ENCODE results near the gene PTAFR. TPM values are rescaled to one million over a fixed set of nuclear protein-coding genes. Genes with fewer than 3 reads are reported as not detected.
A peak's percentile ranks its signal among the peaks of the same experiment; 100 is the strongest.

PTAFR gene
- total and polyA plus RNA-seq, 2 donors (not counting 1 experiment from before 2014, with no cell fraction given): under 0.01 to 0.25 TPM

DNA sequence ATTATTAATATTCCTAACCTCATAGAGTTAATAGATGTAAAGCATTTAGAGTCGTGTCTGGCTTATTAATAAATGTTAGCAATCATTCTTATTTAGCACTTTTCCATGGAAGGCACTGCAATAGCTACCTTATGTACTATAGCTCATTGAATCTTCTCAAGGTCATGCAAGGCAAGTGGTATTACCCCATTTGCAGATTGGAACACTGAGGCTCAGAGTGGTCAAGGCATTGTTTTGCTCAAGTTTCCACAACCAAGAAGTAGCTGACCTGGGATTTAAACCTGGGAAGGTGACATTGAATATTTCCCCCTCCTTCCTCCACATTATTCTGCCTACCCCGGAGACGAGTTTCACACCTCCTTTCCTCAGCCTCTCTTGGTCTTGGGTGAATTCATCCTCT, 50.3 kb downstream of the PTAFR start:
- TF ChIP-seq, protein P1, sequence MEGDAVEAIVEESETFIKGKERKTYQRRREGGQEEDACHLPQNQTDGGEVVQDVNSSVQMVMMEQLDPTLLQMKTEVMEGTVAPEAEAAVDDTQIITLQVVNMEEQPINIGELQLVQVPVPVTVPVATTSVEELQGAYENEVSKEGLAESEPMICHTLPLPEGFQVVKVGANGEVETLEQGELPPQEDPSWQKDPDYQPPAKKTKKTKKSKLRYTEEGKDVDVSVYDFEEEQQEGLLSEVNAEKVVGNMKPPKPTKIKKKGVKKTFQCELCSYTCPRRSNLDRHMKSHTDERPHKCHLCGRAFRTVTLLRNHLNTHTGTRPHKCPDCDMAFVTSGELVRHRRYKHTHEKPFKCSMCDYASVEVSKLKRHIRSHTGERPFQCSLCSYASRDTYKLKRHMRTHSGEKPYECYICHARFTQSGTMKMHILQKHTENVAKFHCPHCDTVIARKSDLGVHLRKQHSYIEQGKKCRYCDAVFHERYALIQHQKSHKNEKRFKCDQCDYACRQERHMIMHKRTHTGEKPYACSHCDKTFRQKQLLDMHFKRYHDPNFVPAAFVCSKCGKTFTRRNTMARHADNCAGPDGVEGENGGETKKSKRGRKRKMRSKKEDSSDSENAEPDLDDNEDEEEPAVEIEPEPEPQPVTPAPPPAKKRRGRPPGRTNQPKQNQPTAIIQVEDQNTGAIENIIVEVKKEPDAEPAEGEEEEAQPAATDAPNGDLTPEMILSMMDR (conservative IDR thresholded peaks at IDR 0.05 in 1 of 2, IDR thresholded peaks at IDR 0.05 in 1 of 2; ENCODE audit: low read depth in 1 of 2, low read length in 2 of 2): no peak
- no peak for TF ChIP-seq EZH2 (IDR thresholded peaks at IDR 0.05; ENCODE audit: low read length, missing control alignments)
- H3K9ac ChIP-seq (ENCODE audit: insufficient read depth, low read length): no peak overlapping the region
- H3K27ac ChIP-seq (ENCODE audit: insufficient read depth, low read length): no peak overlapping the region

DNA sequence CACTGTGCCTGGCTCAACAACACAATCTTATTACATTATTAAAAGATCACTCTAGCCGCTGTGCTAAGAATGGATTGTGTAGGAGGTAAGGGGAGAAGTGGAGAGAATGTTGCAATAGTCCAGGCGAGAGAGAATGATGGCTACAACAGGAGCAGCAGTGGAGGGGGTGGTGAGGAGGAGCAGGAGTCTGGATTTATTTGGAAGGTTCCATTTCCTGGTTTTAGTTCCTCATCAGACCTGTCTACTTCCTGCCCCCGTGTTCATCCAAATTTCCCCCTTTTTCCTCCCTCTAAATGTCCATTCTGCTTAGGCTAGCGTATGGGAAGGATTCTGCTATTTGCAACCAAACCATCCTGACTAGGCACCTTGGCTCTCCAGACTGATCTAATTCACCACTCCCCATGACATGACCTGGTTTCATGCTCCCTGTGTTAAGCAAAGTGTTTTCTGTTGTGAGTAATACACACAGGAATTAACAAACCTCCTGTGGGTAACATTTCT, 53.0 kb downstream of the PTAFR start:
- Histone ChIP-seq H3K27ac (ENCODE audit: insufficient read depth, low read length) (no peak overlapping the region), H3K4me2 (ENCODE audit: extremely low read depth, insufficient read depth, low read length) (no peak overlapping the region), H3K27me3 (ENCODE audit: control insufficient read depth, insufficient read depth, low read length) (no peaks in the 10 kb centered on the region), H3K4me1 (ENCODE audit: control insufficient read depth, extremely low read depth, insufficient read depth, low read length) (peaks cover 4% of the 10 kb centered on the region), H3K9me3 (ENCODE audit: control insufficient read depth, insufficient read depth, low read depth, low read length) (no peaks in the 10 kb centered on the region), H4K20me1 (ENCODE audit: control insufficient read depth, extremely low read depth, insufficient read depth, low read length) (no peaks in the 10 kb centered on the region), H3K79me2 (ENCODE audit: control insufficient read depth, insufficient read depth, low read length) (no peaks in the 10 kb centered on the region), H3K4me3 (replicated peaks in 1 of 4; ENCODE audit: control extremely low read depth in 1 of 4, insufficient read depth in 1 of 4, low read depth in 3 of 4, low read length in 4 of 4) (no peak overlapping the region), H2AFZ (ENCODE audit: low read length) (peak overlapping the region; percentile 3), H3K36me3 (ENCODE audit: control insufficient read depth, insufficient read depth, low read length) (no peaks in the 10 kb centered on the region), H3K9ac (ENCODE audit: insufficient read depth, low read length) (no peak overlapping the region)
- DNase-seq (ENCODE audit: low read depth in 2 of 2): peak; percentile 44 to 93
- TF ChIP-seq, protein P1 (conservative IDR thresholded peaks at IDR 0.05 in 1 of 2, IDR thresholded peaks at IDR 0.05 in 1 of 2; ENCODE audit: low read depth in 1 of 2, low read length in 2 of 2): no peak
- no peak for TF ChIP-seq EZH2 (IDR thresholded peaks at IDR 0.05; ENCODE audit: low read length, missing control alignments)

More for the DNA sequence above, 50.3 kb downstream of the PTAFR start:
- Histone ChIP-seq H4K20me1 (ENCODE audit: control insufficient read depth, extremely low read depth, insufficient read depth, low read length) (no peaks in the 10 kb centered on the region), H2AFZ (ENCODE audit: low read length) (no peak overlapping the region), H3K4me1 (ENCODE audit: control insufficient read depth, extremely low read depth, insufficient read depth, low read length) (peaks cover 4% of the 10 kb centered on the region), H3K79me2 (ENCODE audit: control insufficient read depth, insufficient read depth, low read length) (no peaks in the 10 kb centered on the region), H3K9me3 (ENCODE audit: control insufficient read depth, insufficient read depth, low read depth, low read length) (no peaks in the 10 kb centered on the region), H3K4me3 (replicated peaks in 1 of 4; ENCODE audit: control extremely low read depth in 1 of 4, insufficient read depth in 1 of 4, low read depth in 3 of 4, low read length in 4 of 4) (no peak overlapping the region), H3K4me2 (ENCODE audit: extremely low read depth, insufficient read depth, low read length) (no peak overlapping the region), H3K27me3 (ENCODE audit: control insufficient read depth, insufficient read depth, low read length) (no peaks in the 10 kb centered on the region), H3K36me3 (ENCODE audit: control insufficient read depth, insufficient read depth, low read length) (no peaks in the 10 kb centered on the region)
- DNase-seq (ENCODE audit: low read depth in 2 of 2): no peak

DNA sequence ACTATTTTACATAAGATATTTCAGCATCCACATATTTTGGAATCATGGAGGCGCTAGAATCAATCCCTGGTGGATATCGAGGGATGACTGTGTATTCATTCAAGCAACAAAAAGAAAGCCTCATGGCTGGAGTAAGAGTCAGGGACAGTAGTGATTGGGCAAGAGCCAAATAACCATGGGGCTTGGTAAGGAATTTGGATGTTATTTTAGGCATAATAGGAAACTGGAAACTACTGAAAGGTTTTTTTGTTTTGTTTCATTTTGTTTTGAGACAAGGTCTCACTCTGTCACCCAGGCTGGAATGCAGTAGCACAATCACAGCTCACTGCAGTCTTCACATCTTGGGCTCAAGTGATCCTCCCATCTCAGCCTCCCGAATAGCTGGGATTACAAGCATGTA, 54.3 kb downstream of the PTAFR start:
- Histone ChIP-seq H3K9me3 (ENCODE audit: control insufficient read depth, insufficient read depth, low read depth, low read length) (no peaks in the 10 kb centered on the region), H4K20me1 (ENCODE audit: control insufficient read depth, extremely low read depth, insufficient read depth, low read length) (no peaks in the 10 kb centered on the region), H2AFZ (ENCODE audit: low read length) (no peak overlapping the region), H3K27me3 (ENCODE audit: control insufficient read depth, insufficient read depth, low read length) (no peaks in the 10 kb centered on the region), H3K27ac (ENCODE audit: insufficient read depth, low read length) (no peak overlapping the region), H3K79me2 (ENCODE audit: control insufficient read depth, insufficient read depth, low read length) (no peaks in the 10 kb centered on the region), H3K9ac (ENCODE audit: insufficient read depth, low read length) (no peak overlapping the region), H3K4me1 (ENCODE audit: control insufficient read depth, extremely low read depth, insufficient read depth, low read length) (peaks cover 4% of the 10 kb centered on the region), H3K36me3 (ENCODE audit: control insufficient read depth, insufficient read depth, low read length) (no peaks in the 10 kb centered on the region), H3K4me3 (replicated peaks in 1 of 4; ENCODE audit: control extremely low read depth in 1 of 4, insufficient read depth in 1 of 4, low read depth in 3 of 4, low read length in 4 of 4) (no peak overlapping the region), H3K4me2 (ENCODE audit: extremely low read depth, insufficient read depth, low read length) (no peak overlapping the region)
- peak in 1 of 2 donors; percentile 72 for DNase-seq (ENCODE audit: low read depth in 2 of 2)
- TF ChIP-seq EZH2 (IDR thresholded peaks at IDR 0.05; ENCODE audit: low read length, missing control alignments): no peak
- TF ChIP-seq, protein P1 (conservative IDR thresholded peaks at IDR 0.05 in 1 of 2, IDR thresholded peaks at IDR 0.05 in 1 of 2; ENCODE audit: low read depth in 1 of 2, low read length in 2 of 2): no peak
